ENCODE results near the gene MAMSTR. TPM values are rescaled to one million over a fixed set of nuclear protein-coding genes. Genes with fewer than 3 reads are reported as not detected.
"Not testable (repeated sequence)": the region's sequence is repeated elsewhere in the genome, so short reads cannot be mapped to it uniquely, and the experiment has no call there.

The MAMSTR gene
- total RNA-seq, 1 experiment from 2014 or later: 0.34 TPM

GRCh38 chr19:48720613-48721296, 1.2 kb upstream of the MAMSTR start:
- peak; percentile 99 for DNase-seq (ENCODE audit: low read depth)

DNA sequence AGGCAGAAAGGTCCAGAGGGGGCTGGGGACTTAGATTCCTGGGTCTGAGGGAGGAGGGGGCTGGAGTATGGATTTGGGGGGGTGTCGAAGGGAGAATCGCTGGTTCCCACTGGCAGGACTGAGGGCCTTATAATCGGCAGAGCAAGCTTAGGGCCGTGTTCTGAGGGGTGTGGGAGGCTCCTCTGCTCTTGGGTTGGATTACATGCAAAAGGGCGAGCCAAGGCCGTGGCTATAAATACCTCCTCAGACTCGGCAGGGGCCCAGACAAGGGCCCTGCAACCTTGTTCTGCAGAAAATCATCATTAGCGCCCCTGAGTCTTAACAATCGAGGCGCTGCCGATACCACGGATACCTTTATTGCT, 707 bp upstream of the MAMSTR start:
- DNase-seq (ENCODE audit: low read depth): no peak

DNA sequence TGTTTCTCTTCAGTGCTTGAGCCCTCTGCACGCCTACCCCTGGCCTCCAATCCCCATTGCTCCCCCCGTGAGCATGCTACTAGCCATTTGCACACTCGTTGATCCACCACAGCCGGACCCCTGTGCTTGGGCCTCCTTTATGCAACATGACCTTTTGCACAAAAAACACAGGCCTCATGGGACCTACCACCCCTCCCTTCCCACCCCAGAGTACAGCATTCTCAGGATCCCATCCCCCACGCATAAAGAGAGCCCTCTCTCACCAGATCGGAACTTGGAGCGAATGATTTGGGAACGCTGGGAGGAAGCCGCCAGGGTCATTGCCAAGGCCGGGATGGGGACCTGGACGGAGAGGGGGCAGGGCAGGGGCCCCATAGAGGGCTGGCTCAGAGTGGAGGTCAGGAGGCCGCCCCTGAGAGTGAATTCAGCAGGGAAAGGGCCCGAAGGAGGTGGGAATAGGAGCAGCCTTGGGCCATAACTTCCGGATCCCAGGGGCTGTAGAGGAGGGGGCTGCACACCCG, 754 bp downstream of the MAMSTR start:
- DNase-seq (ENCODE audit: low read depth): no peak

- DNase-seq (ENCODE audit: low read depth): not testable (repeated sequence)
These were observed 1.4 kb downstream of the MAMSTR start for GRCh38 chr19:48718106-48718505.

DNA sequence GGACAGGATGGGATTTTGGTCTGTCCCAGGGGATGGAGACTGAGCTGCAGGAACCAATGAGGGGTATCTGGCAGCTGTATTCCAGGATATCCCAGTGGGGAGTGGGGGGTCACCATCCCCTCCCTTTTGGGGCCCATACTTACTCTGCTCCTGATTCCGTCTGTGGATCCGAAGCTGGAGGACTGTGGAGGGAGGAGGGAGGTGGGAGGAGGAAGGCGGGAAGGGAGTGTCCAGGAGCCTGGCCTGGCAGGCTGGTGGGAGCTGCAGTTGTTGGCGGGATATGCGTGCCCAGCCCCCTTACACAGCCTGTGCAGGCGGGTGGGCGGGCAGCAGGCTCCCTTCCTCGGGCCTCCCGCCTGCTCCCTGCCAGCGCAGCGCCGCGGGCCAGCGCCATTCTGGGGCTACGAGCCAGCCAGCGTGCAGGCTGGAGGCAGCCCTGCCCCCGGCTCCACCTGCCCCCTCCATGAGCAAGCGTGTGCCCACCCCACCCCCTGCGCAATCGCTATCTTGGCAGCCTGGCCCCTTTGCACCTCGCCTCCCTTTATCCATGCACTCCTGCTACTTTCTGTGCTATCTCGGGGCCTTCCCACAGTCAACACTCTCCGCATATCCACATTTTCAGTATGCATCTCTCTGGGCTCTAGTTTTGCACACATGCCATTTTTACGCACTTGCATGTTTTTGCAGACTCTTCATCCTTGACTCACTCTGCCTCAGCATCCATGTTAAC, 2.8 kb downstream of the MAMSTR start:
- peak; percentile 58 for DNase-seq (ENCODE audit: low read depth)

DNA sequence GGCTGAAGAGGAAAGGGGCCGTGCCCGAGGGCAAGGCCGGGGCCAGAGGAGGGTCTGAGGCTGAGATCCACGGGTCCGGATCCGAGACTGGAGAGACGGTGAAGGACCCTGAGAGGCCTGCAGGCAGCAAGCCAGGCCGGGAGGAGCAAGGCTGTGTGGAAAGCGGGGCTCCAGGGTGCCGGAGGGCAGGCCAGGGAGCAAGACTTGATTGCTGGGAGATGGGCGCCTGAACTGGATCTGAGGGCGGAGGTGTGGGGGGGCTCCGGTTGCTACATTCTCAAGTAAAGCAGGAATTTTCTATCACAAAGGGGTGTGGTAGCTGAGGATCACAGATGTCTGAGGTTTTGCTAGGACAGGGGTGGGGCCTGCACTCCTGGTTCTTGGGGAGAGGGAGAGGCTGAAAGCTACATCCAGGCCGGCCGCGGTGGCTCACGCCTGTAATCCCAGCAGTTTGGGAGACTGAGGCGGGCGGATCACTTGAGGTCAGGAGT, 3.8 kb downstream of the MAMSTR start:
- DNase-seq (ENCODE audit: low read depth): no peak

DNA sequence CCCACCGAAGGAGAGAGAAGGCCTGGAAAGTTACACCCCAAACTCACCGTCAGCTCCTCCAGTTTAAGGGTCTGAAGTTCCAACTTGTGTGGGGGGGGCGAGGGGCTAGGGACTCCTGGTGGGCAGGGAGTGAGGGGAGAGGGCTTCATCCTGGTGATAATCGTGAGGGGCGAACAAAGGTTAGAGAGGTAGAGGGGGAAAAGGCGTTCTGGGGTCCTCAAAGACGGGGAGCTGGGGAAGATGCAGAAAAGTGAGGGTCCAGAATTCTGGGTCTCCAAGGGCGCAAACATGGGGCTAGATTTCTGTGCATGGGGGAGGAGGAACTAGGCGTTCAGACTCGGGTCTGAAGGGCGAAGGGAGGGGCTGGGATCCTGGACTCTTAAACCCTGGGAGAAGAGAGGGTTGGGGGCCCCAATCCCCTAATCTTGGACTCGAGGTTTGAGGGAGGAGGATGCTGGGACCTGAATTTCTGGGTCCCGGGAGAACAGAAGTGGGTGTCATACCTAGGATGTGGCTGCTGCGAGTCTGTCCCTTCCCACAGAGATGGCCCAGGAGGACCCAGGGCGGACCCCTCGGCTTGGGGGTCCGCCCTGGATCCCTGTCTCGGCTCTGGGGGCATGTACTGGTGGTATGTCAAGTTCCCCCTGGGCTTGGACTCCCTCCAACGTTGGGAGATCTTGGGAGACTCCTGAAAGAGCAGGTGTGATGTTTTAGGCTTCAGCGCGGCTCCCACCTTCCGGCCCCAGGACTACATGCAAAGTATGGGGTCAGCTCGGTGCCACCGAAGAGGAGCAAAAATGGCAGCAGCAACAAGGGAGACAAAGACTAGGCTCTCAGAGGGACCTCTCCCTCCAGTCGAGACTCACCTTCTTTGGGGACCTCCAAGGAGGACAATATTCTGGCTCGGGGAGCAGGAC, 4.5 kb downstream of the MAMSTR start:
- no peak for DNase-seq (ENCODE audit: low read depth)

GRCh38 chr19:48713864-48714755, 5.4 kb downstream of the MAMSTR start:
- DNase-seq (ENCODE audit: low read depth): peak; percentile 100

DNA sequence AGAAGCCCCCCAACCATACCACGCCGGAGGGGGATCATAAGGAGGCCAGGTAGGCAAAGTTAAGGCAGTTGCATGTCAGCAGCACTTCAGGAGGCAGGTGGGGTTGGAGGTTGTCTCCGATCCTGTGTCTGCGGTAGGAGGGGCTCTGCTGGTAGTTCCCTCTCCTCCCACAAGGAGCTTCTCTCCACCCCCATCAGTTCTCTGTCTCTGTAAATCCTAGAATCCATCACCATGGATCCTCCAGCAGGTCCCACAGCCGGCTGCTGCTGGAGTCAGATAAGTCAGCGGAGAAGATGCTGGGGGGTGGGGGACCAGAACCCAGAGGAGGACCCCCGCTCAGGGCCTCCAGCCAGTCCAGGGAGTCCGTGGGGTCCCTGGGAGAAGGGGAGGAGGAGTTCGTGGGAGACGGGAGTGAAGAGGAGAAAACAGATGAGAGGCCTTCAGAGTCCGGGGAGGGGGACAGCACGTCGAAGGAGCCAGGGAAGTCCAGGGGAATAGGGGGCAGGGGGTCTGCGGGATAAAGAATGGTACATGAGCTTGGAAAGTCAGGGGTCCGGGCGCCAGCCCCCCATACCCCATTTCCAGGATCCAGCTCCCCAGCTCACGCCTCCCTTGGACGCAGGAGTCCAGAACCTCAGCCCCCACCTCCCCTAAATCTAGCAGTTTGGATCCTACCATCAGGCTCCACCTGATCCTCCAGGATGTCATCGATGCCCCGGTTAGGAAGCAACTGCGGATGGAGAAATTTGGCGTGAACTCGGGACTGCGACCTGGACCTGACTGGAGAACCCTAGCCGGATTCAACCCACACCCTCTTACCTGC, 6.3 kb downstream of the MAMSTR start:
- DNase-seq (ENCODE audit: low read depth): no peak

GRCh38 chr19:48711106-48711662, 8.3 kb downstream of the MAMSTR start:
- no peak for DNase-seq (ENCODE audit: low read depth)

DNA sequence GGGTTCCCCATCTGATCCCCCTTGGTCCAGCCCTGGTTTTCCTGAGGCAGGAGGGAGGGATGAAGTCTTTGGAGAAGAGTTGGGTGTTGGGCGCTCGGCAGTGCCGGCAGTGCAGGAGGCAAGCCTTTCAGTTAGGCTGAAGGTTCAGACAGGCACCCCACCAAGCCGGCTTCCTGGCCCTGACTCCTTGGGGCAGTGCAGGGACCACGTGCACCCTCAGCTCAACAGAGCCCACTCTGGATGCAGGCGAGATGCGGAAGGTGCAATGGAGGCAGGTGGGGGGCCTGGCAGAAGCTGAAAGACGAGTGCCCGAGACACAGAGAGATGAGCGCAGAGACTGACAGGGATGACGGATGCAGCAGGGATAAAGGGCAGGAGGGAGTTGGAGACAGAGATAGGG, 11.1 kb downstream of the MAMSTR start:
- DNase-seq (ENCODE audit: low read depth): no peak

GRCh38 chr19:48705431-48705830, 14.1 kb downstream of the MAMSTR start:
- DNase-seq (ENCODE audit: low read depth): no peak

GRCh38 chr19:48703316-48703715, 16.2 kb downstream of the MAMSTR start:
- no peak for DNase-seq (ENCODE audit: low read depth)

- no peak for DNase-seq (ENCODE audit: low read depth)
These were observed 16.8 kb downstream of the MAMSTR start for GRCh38 chr19:48702701-48703100.

- DNase-seq (ENCODE audit: low read depth): peak; percentile 88
These were observed 21.5 kb downstream of the MAMSTR start for GRCh38 chr19:48698046-48698445.

- no peak for DNase-seq (ENCODE audit: low read depth)
These were observed 23.0 kb downstream of the MAMSTR start for GRCh38 chr19:48696353-48697010.

DNA sequence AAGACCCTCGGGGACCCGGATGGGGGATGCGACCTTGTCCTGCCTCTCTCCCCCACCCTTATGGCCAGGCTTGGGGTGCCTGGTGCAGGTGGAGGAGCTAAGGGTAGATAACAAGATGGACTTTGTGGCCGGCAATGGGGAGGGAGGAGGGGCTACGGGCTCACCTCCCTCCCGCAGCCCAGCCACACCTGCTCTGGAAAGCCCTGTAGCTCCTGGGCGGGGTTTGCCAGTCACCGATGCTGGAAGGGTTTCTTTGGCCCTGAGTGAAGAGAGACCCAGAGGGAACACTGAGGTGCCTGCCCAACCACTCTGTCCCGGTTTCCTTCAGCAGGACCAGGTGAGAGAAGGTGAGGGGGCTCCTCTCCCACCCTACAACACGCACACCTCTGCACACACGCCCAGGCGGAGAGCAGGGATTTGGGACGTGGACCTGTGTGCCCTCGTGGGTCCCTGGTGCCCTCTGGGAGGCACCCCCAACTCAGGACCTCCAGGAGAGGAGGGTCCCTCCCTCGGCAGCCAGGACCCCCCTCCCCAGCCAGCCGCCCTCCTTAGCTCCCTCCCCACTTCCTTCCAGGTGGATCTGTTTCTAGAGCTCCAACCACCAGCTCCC, 23.7 kb downstream of the MAMSTR start, which contains the start of gene FUT2:
Gene FUT2 (plus strand): TSS at position 229 of the 610 bp plus-strand sequence. CDS start 6,986 bp downstream, outside the sequence.
- no peak for DNase-seq (ENCODE audit: low read depth)

DNA sequence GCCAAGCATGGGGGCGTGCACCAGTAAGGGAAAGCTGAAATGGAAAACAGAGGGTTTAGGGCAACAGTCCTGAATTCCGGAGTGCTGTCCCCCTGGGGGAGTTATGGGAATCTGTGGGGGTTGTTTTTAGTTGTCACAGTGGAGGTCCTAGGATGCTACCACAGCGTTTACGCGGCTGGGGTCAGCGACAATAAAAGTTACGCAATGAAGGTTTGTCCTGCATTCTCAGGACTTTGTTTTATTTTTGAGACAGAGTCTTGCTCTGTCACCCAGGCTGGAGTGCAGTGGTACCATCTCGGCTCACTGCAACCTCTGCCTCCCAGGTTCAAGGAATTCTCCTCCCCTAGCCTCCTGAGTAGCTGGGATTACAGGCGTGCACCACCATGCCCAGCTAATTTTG, 25.9 kb downstream of the MAMSTR start:
- not testable (repeated sequence) for DNase-seq (ENCODE audit: low read depth)

- DNase-seq (ENCODE audit: low read depth): no peak
These were observed 30.1 kb downstream of the MAMSTR start for GRCh38 chr19:48689449-48689848.

Measured in Daoy (cell line).